T-cell (primary cell): ENCODE data around the gene IL1RL2. TPM values are rescaled to one million over a fixed set of nuclear protein-coding genes. Genes with fewer than 3 reads are reported as not detected.

Experiments
- ATAC-seq, 4 experiments: fragments of 200-7000 bp in 3 of 4; fragments of 150-1000 bp in 1 of 4; cut with Tn5 transposase; replicated peaks in 1 of 4; 1 replicate in 3 of 4; 2 replicates in 1 of 4; pipeline ENCODE4 v1.10.0; 2021; ENCODE audit warnings: moderate library complexity in 3 of 4, mild to moderate bottlenecking in 2 of 4, moderate number of reproducible peaks in 1 of 4
- CTCF ChIA-PET, 2 donors: fragments of 300-600 bp; sonication (Branson Sonifier 250); formaldehyde crosslinking; loops; one replicate each; lab custom pipeline; 2022; ENCODE audit warnings: antibody characterized with exemption in 2 of 2; lab: Charles Lee
- POLR2A ChIA-PET, 2 donors: fragments of 300-600 bp; sonication (Branson Sonifier 250); formaldehyde crosslinking; loops; one replicate each; lab custom pipeline; 2022; ENCODE audit warnings: antibody characterized with exemption in 2 of 2; lab: Charles Lee
- DNase-seq, 35 experiments: peaks; one replicate each; pipeline versions ENCODE4 v3.0.0 to v3.0.0-alpha.2; 2013 to 2023
- H3K27ac ChIP-seq: one replicate; pipeline ENCODE4 v1.5.1; 2013; ENCODE audit warnings: low read length
- H3K27me3 ChIP-seq, 2 experiments: replicated peaks in 1 of 2; 1 replicate in 1 of 2; 2 replicates in 1 of 2; pipeline versions ENCODE4 v1.6.1 to v1.7.0; 2013; ENCODE audit warnings: low read length in 1 of 2, mixed read lengths in 1 of 2; ENCODE audit not compliant: control insufficient read depth in 2 of 2, insufficient read depth in 2 of 2; ENCODE audit errors: extremely low read depth in 1 of 2
- H3K36me3 ChIP-seq, 2 donors: 1 replicate in 1 of 2; 2 replicates in 1 of 2; pipeline versions ENCODE4 v1.6.1 to v1.7.0; 2013; ENCODE audit warnings: low read length in 1 of 2; ENCODE audit not compliant: control insufficient read depth in 2 of 2, insufficient read depth in 1 of 2; ENCODE audit errors: extremely low read depth in 1 of 2
- H3K4me1 ChIP-seq, 2 experiments: 1 replicate in 1 of 2; 2 replicates in 1 of 2; pipeline versions ENCODE4 v1.6.1 to v1.7.0; 2013; ENCODE audit warnings: low read length in 2 of 2, mixed read lengths in 1 of 2; ENCODE audit not compliant: insufficient read depth in 2 of 2, control insufficient read depth in 1 of 2; ENCODE audit errors: extremely low read depth in 1 of 2
- H3K4me3 ChIP-seq, 2 donors: 1 replicate in 1 of 2; 2 replicates in 1 of 2; pipeline versions ENCODE4 v1.5.1 to v1.7.0; 2013; ENCODE audit warnings: mild to moderate bottlenecking in 2 of 2, low read length in 1 of 2, moderate library complexity in 1 of 2; ENCODE audit not compliant: control insufficient read depth in 1 of 2; ENCODE audit errors: extremely low read depth in 1 of 2
- H3K9me3 ChIP-seq: 2 replicates; pipeline ENCODE4 v1.7.0; 2013
- H3K27ac Mint-ChIP-seq, 2 donors: one replicate each; pipeline ENCODE4 v1.8.0; 2020 to 2021; ENCODE audit warnings: mild to moderate bottlenecking in 2 of 2, mixed read lengths in 2 of 2
- H3K27me3 Mint-ChIP-seq, 2 donors: one replicate each; pipeline ENCODE4 v1.8.0; 2021 to 2022; ENCODE audit warnings: mixed read lengths in 2 of 2
- H3K36me3 Mint-ChIP-seq: one replicate; pipeline ENCODE4 v1.8.0; 2021; ENCODE audit warnings: mixed read lengths
- H3K4me1 Mint-ChIP-seq, 3 donors: one replicate each; pipeline ENCODE4 v1.8.0; 2020 to 2022; ENCODE audit warnings: mixed read lengths in 3 of 3, mild to moderate bottlenecking in 1 of 3
- H3K4me3 Mint-ChIP-seq, 3 donors: one replicate each; pipeline ENCODE4 v1.8.0; 2020 to 2022; ENCODE audit warnings: mild to moderate bottlenecking in 3 of 3, mixed read lengths in 3 of 3, moderate library complexity in 3 of 3
- H3K9me3 Mint-ChIP-seq, 3 donors: one replicate each; pipeline ENCODE4 v1.8.0; 2020 to 2022; ENCODE audit warnings: mixed read lengths in 3 of 3
- WGBS: methylation state at CpG from one replicate; pipeline ENCODE4 v1.1.5; 2013; ENCODE audit warnings: missing lambda C conversion rate; ENCODE audit not compliant: insufficient coverage; 5-methylcytosine and 5-hydroxymethylcytosine counted together
- total RNA-seq, 35 experiments: library from RNA in 6 of 35; stranded (reverse) in 6 of 35; fragments of 120-200 nt in 1 of 35; gene quantifications; one replicate each; pipeline versions ENCODE4 v1.2.1 to v1.2.4 and lab custom pipeline; 2013 to 2026

The IL1RL2 gene
- total RNA-seq, 5 donors from 2014 or later (not counting 1 experiment from before 2014, with no cell fraction given) = not detected

GRCh38 chr2:102251042-102251848, 64.4 kb downstream of the IL1RL2 start:
- Histone ChIP-seq H3K27me3 (peaks cover 0 to 10% of the 10 kb centered on the region in 2 experiments), H3K36me3 (no peaks in the 10 kb centered on the region), H3K4me3 (peak overlapping the region; percentile 54 to 89), H3K9me3 (no peaks in the 10 kb centered on the region), H3K4me1 (peaks cover 4 to 21% of the 10 kb centered on the region in 2 experiments), H3K27ac (no peak overlapping the region)
- H3K9me3 Mint-ChIP-seq = no peaks in the 10 kb centered on the region
- peaks cover 17 to 35% (median 26%) of the 10 kb centered on the region in 3 donors for H3K4me1 Mint-ChIP-seq
- CTCF ChIA-PET = interaction anchor here (0.5 to 2.2 kb wide), 15 partner anchors 9 to 950 kb away, joined by 3 to 15 read pairs (median 4); no protein-coding TSS in a partner anchor
- 7% methylated on average over 41 of the region's 52 CpGs for WGBS
- peak overlapping the region in 1 of 2 donors; percentile 64 for H3K27ac Mint-ChIP-seq
- peak overlapping the region; percentile 82 to 96 (median 83) for H3K4me3 Mint-ChIP-seq
- peaks cover 0 to 3% of the 10 kb centered on the region in 2 donors for H3K27me3 Mint-ChIP-seq
- peak; percentile 27 to 78 (median 55) for DNase-seq
- ATAC-seq = peak; percentile 80 to 85 (median 84)
- H3K36me3 Mint-ChIP-seq = no peaks in the 10 kb centered on the region
- POLR2A ChIA-PET = no interaction called here

- WGBS = no CpG with 5 or more reads among the region's 1 CpG
- Mint-ChIP-seq H3K27ac (no peak overlapping the region), H3K9me3 (no peaks in the 10 kb centered on the region), H3K4me1 (peaks cover 23 to 41% (median 32%) of the 10 kb centered on the region in 3 donors), H3K36me3 (no peaks in the 10 kb centered on the region), H3K4me3 (peak overlapping the region in 1 of 3 donors; percentile 96), H3K27me3 (peaks cover 0 to 3% of the 10 kb centered on the region in 2 donors)
- Histone ChIP-seq H3K4me1 (peaks cover 6 to 21% of the 10 kb centered on the region in 2 experiments), H3K27ac (no peak overlapping the region), H3K36me3 (no peaks in the 10 kb centered on the region), H3K27me3 (peaks cover 0 to 10% of the 10 kb centered on the region in 2 experiments), H3K4me3 (peak overlapping the region; percentile 54 to 89), H3K9me3 (no peaks in the 10 kb centered on the region)
- DNase-seq = no peak
- no peak for ATAC-seq
- POLR2A ChIA-PET = no interaction called here
- CTCF ChIA-PET = interaction anchor here (0.5 to 2.2 kb wide), 11 partner anchors 11 to 950 kb away, joined by 3 to 15 read pairs (median 4); no protein-coding TSS in a partner anchor
Measured at GRCh38 chr2:102251849-102252203, 65.0 kb downstream of the IL1RL2 start.

- H3K27me3 Mint-ChIP-seq = peaks cover 0 to 3% of the 10 kb centered on the region in 2 donors
- Histone ChIP-seq H3K9me3 (no peaks in the 10 kb centered on the region), H3K4me3 (no peak overlapping the region), H3K27me3 (peaks cover 0 to 10% of the 10 kb centered on the region in 2 experiments), H3K36me3 (no peaks in the 10 kb centered on the region), H3K27ac (no peak overlapping the region), H3K4me1 (peaks cover 6 to 25% of the 10 kb centered on the region in 2 experiments)
- H3K9me3 Mint-ChIP-seq = no peaks in the 10 kb centered on the region
- H3K4me1 Mint-ChIP-seq = peaks cover 27 to 45% (median 36%) of the 10 kb centered on the region in 3 donors
- peak overlapping the region in 1 of 2 donors; percentile 30 for H3K27ac Mint-ChIP-seq
- peak overlapping the region in 1 of 3 donors; percentile 96 for H3K4me3 Mint-ChIP-seq
- DNase-seq (no peak), ATAC-seq (no peak)
- no peaks in the 10 kb centered on the region for H3K36me3 Mint-ChIP-seq
- no CpG with 5 or more reads among the region's 2 CpGs for WGBS
- ChIA-PET POLR2A (no interaction called here), CTCF (interaction anchor here (0.5 to 2.2 kb wide), 9 partner anchors 12 to 951 kb away, joined by 3 to 15 read pairs (median 5); no protein-coding TSS in a partner anchor)
Measured at GRCh38 chr2:102252236-102252635, 65.4 kb downstream of the IL1RL2 start.

GRCh38 chr2:102253140-102253752, 66.4 kb downstream of the IL1RL2 start:
- Mint-ChIP-seq H3K27me3 (peaks cover 0 to 3% of the 10 kb centered on the region in 2 donors), H3K9me3 (no peaks in the 10 kb centered on the region), H3K36me3 (no peaks in the 10 kb centered on the region), H3K4me3 (no peak overlapping the region), H3K27ac (peak overlapping the region; percentile 37 to 65), H3K4me1 (peaks cover 30 to 55% (median 46%) of the 10 kb centered on the region in 3 donors)
- no peaks in the 10 kb centered on the region for H3K36me3 ChIP-seq
- no peak overlapping the region for H3K4me3 ChIP-seq
- WGBS = 50% methylated on average over 1 of the region's 1 CpG
- peaks cover 6 to 29% of the 10 kb centered on the region in 2 experiments for H3K4me1 ChIP-seq
- H3K27me3 ChIP-seq = peaks cover 0 to 10% of the 10 kb centered on the region in 2 experiments
- H3K27ac ChIP-seq = no peak overlapping the region
- peak in 3 of 35 experiments; percentile 16 to 36 (median 30) for DNase-seq
- H3K9me3 ChIP-seq = no peaks in the 10 kb centered on the region
- ChIA-PET POLR2A (interaction anchor here in 1 of 2 donors (1.0 kb wide), 1 partner anchor 53 kb away, joined by 4 read pairs; no protein-coding TSS in a partner anchor), CTCF (interaction anchor here (0.6 to 1.8 kb wide), 6 partner anchors 12 to 251 kb away, joined by 3 to 7 read pairs (median 3); no protein-coding TSS in a partner anchor)
- ATAC-seq = peak in 1 of 4 experiments; percentile 26

- ChIA-PET POLR2A (interaction anchor here in 1 of 2 donors (1.0 kb wide), 1 partner anchor 53 kb away, joined by 4 read pairs; no protein-coding TSS in a partner anchor), CTCF (interaction anchor here (0.6 to 1.8 kb wide), 7 partner anchors 13 to 252 kb away, joined by 3 to 7 read pairs (median 3); no protein-coding TSS in a partner anchor)
- Mint-ChIP-seq H3K4me1 (peaks cover 35 to 60% (median 51%) of the 10 kb centered on the region in 3 donors), H3K36me3 (no peaks in the 10 kb centered on the region), H3K4me3 (no peak overlapping the region), H3K9me3 (no peaks in the 10 kb centered on the region), H3K27me3 (peaks cover 0 to 3% of the 10 kb centered on the region in 2 donors), H3K27ac (peak overlapping the region; percentile 37 to 65)
- H3K36me3 ChIP-seq = no peaks in the 10 kb centered on the region
- H3K4me3 ChIP-seq = no peak overlapping the region
- no peaks in the 10 kb centered on the region for H3K9me3 ChIP-seq
- ATAC-seq (no peak), DNase-seq (no peak)
- WGBS = no CpG with 5 or more reads among the region's 2 CpGs
- peaks cover 6 to 32% of the 10 kb centered on the region in 2 experiments for H3K4me1 ChIP-seq
- no peak overlapping the region for H3K27ac ChIP-seq
- peaks cover 0 to 10% of the 10 kb centered on the region in 2 experiments for H3K27me3 ChIP-seq
Measured at GRCh38 chr2:102253753-102254150, 66.9 kb downstream of the IL1RL2 start.
